Right lobe of liver (tissue), 6 donors: Measurements from ENCODE around the gene BMP5. TPM values are rescaled to one million over a fixed set of nuclear protein-coding genes. Genes with fewer than 3 reads are reported as not detected.

ENCODE experiments used
- ATAC-seq, 4 donors: fragments of 200-7000 bp; cut with Tn5 transposase; one replicate each; pipeline ENCODE4 v1.9.1; 2020; ENCODE audit warnings: mild to moderate bottlenecking in 4 of 4, moderate library complexity in 4 of 4
- DNase-seq, 3 donors: peaks; one replicate each; pipeline ENCODE4 v3.0.0-alpha.2; 2020
- H3K27ac ChIP-seq, 3 donors: fragments of 200-600 bp; one replicate each; pipeline ENCODE4 v1.8.0; 2022
- H3K27me3 ChIP-seq, 2 donors: fragments of 200-600 bp; one replicate each; pipeline ENCODE4 v1.8.0; 2022
- H3K36me3 ChIP-seq, 4 donors: fragments of 200-600 bp; sonication (generic) in 1 of 4; one replicate each; pipeline versions ENCODE4 v1.5.1 to v1.8.0; 2017 to 2022; ENCODE audit warnings: control low read depth in 1 of 4
- H3K4me1 ChIP-seq, 4 donors: fragments of 200-600 bp; sonication (generic) in 1 of 4; one replicate each; pipeline versions ENCODE4 v1.5.1 to v1.8.0; 2017 to 2022; ENCODE audit warnings: control low read depth in 1 of 4
- H3K4me3 ChIP-seq, 3 donors: fragments of 200-600 bp; one replicate each; pipeline ENCODE4 v1.8.0; 2022
- H3K9me3 ChIP-seq, 4 donors: fragments of 200-600 bp; sonication (generic) in 1 of 4; one replicate each; pipeline versions ENCODE4 v1.5.1 to v1.8.0; 2017 to 2022; ENCODE audit warnings: control low read depth in 1 of 4
- CTCF ChIP-seq, 4 donors: fragments of 200-600 bp in 3 of 4; fragments of 450-650 bp in 1 of 4; IDR thresholded peaks; one replicate each; pipeline versions ENCODE4 v1.5.1 to v1.8.0; 2016 to 2022; ENCODE audit warnings: antibody characterized with exemption in 4 of 4, mild to moderate bottlenecking in 2 of 4
- POLR2A ChIP-seq: fragments of 450-650 bp; IDR thresholded peaks from one replicate; pipeline ENCODE4 v1.6.1; 2017; ENCODE audit warnings: antibody characterized with exemption, mild to moderate bottlenecking
- WGBS: methylation state at CpG from one replicate; pipeline ENCODE4 v1.1.6; 2018; ENCODE audit warnings: low coverage, low lambda C conversion rate; ENCODE audit not compliant: insufficient coverage; ENCODE audit errors: missing lambda C conversion rate; 5-methylcytosine and 5-hydroxymethylcytosine counted together
- intact Hi-C, 2 donors: fragments of 100-400 bp; cut with DNase I; formaldehyde crosslinking; loops; one replicate each; pipeline versions ENCODE4 v1.11.2 to v1.14.1; 2022
- total RNA-seq, 6 experiments: library from RNA; depleted of rRNA in 2 of 6; stranded (reverse); fragments of >200 nt in 2 of 6; fragmentation: NEBNext Ultra II Directional in 3 of 6; extraction: Animal tissue kit (Norgen Biotek cat#: 25700) in 3 of 6; gene quantifications; one replicate each; pipeline versions ENCODE4 v1.1.0 to v1.2.4, GENCODE V29; 2016 to 2023
- donor health status: DM: no; HTN: yes; CAD: no.
- donor health status: DM: no; HTN: no; CAD: no.
- donor health status: DM: no; HTN: no; CAD: no.
- donor health status: DM: no; HTN: yes; CAD: no.
- donor health status: DM: no; HTN: yes; CAD: no.

BMP5 gene
- total RNA-seq, 6 experiments from 2014 or later = 0.18 to 0.95 (median 0.49) TPM

GRCh38 chr6:55833284-55833683 lies 42.1 kb downstream of the BMP5 start:
- DNase-seq (no peak), ATAC-seq (no peak)
- H3K9me3 ChIP-seq = no peaks in the 10 kb centered on the region
- TF ChIP-seq CTCF (IDR thresholded peaks at IDR 0.05) = no peak
- TF ChIP-seq POLR2A = no peak
- no peaks in the 10 kb centered on the region for H3K36me3 ChIP-seq
- H3K4me3 ChIP-seq = no peak overlapping the region
- WGBS = 30% methylated on average over 2 of the region's 2 CpGs
- intact Hi-C loops = no loop called here
- H3K27ac ChIP-seq = no peak overlapping the region
- H3K27me3 ChIP-seq = no peaks in the 10 kb centered on the region
- H3K4me1 ChIP-seq = no peaks in the 10 kb centered on the region

- no peaks in the 10 kb centered on the region for H3K36me3 ChIP-seq
- H3K27ac ChIP-seq = no peak overlapping the region
- no peak overlapping the region for H3K4me3 ChIP-seq
- DNase-seq (no peak), ATAC-seq (no peak)
- intact Hi-C loops = no loop called here
- TF ChIP-seq CTCF (IDR thresholded peaks at IDR 0.05) (no peak), POLR2A (no peak)
- no peaks in the 10 kb centered on the region for H3K4me1 ChIP-seq
- H3K9me3 ChIP-seq = no peaks in the 10 kb centered on the region
- H3K27me3 ChIP-seq = no peaks in the 10 kb centered on the region
Measured at GRCh38 chr6:55827818-55828522, 47.4 kb downstream of the BMP5 start.

GRCh38 chr6:55826941-55827340 lies 48.4 kb downstream of the BMP5 start:
- no peak for ATAC-seq
- 57% methylated on average over 1 of the region's 1 CpG for WGBS
- Histone ChIP-seq H3K4me3 (no peak overlapping the region), H3K27me3 (no peaks in the 10 kb centered on the region), H3K36me3 (no peaks in the 10 kb centered on the region), H3K4me1 (no peaks in the 10 kb centered on the region), H3K9me3 (no peaks in the 10 kb centered on the region), H3K27ac (no peak overlapping the region)
- TF ChIP-seq CTCF (IDR thresholded peaks at IDR 0.05) (no peak), POLR2A (no peak)
- DNase-seq = no peak
- intact Hi-C loops = no loop called here

- ATAC-seq (no peak), DNase-seq (no peak)
- Histone ChIP-seq H3K27ac (no peak overlapping the region), H3K9me3 (no peaks in the 10 kb centered on the region), H3K36me3 (no peaks in the 10 kb centered on the region), H3K4me3 (no peak overlapping the region), H3K4me1 (no peaks in the 10 kb centered on the region), H3K27me3 (no peaks in the 10 kb centered on the region)
- intact Hi-C loops = no loop called here
- TF ChIP-seq CTCF (IDR thresholded peaks at IDR 0.05) (no peak), POLR2A (no peak)
Measured at GRCh38 chr6:55825402-55826051, 49.9 kb downstream of the BMP5 start.
